Calu3 (cell line): ENCODE measurements around the gene ZDHHC1. TPM values are rescaled to one million over a fixed set of nuclear protein-coding genes. Genes with fewer than 3 reads are reported as not detected.
A peak's percentile ranks its signal among the peaks of the same experiment; 100 is the strongest.

Experiments
- BruUV-seq: library from RNA; stranded (reverse); fragments of 400-500 nt; replicated peaks from 2 replicates; lab custom pipeline; 2021; lab: Mats Ljungman, UMichigan
- CTCF ChIA-PET: fragments of 300-600 bp; sonication (Branson Sonifier 250); formaldehyde crosslinking; loops from one replicate; lab custom pipeline; 2022; ENCODE audit warnings: antibody characterized with exemption; lab: Charles Lee
- DNase-seq: peaks from one replicate; pipeline ENCODE4 v3.0.0; 2022
- H3K27ac Mint-ChIP-seq: one replicate; pipeline ENCODE4 v1.8.0; 2022; ENCODE audit warnings: mixed read lengths; ENCODE audit not compliant: unreplicated experiment
- H3K27me3 Mint-ChIP-seq: one replicate; pipeline ENCODE4 v1.8.0; 2022; ENCODE audit warnings: mixed read lengths; ENCODE audit not compliant: unreplicated experiment
- H3K36me3 Mint-ChIP-seq: one replicate; pipeline ENCODE4 v1.8.0; 2022; ENCODE audit warnings: mild to moderate bottlenecking, moderate library complexity, mixed read lengths; ENCODE audit not compliant: insufficient read depth, unreplicated experiment
- H3K4me1 Mint-ChIP-seq: one replicate; pipeline ENCODE4 v1.8.0; 2022; ENCODE audit warnings: mild to moderate bottlenecking, low read depth, mixed read lengths; ENCODE audit not compliant: unreplicated experiment
- H3K4me3 Mint-ChIP-seq: one replicate; pipeline ENCODE4 v1.8.0; 2022; ENCODE audit warnings: mild to moderate bottlenecking, low read depth, moderate library complexity, mixed read lengths; ENCODE audit not compliant: unreplicated experiment
- H3K9me3 Mint-ChIP-seq: one replicate; pipeline ENCODE4 v1.8.0; 2022; ENCODE audit warnings: low read depth, mixed read lengths; ENCODE audit not compliant: unreplicated experiment
- intact Hi-C: fragments of 100-400 bp; cut with micrococcal nuclease; formaldehyde crosslinking; loops from one replicate; pipeline ENCODE4 v1.10.0; 2022; ENCODE audit not compliant: unreplicated experiment
- total RNA-seq: library from RNA; stranded (reverse); gene quantifications from 2 replicates; pipeline ENCODE4 v1.2.3, GENCODE V29; 2022
- TF ChIP-seq, protein P1 (sequence below): fragments of 200-600 bp; IDR thresholded peaks from one replicate; pipeline ENCODE4 v1.8.0; 2022; ENCODE audit warnings: antibody characterized with exemption; ENCODE audit not compliant: unreplicated experiment

The ZDHHC1 gene
- total RNA-seq, 1 experiment from 2014 or later, result 22.6 TPM

DNA sequence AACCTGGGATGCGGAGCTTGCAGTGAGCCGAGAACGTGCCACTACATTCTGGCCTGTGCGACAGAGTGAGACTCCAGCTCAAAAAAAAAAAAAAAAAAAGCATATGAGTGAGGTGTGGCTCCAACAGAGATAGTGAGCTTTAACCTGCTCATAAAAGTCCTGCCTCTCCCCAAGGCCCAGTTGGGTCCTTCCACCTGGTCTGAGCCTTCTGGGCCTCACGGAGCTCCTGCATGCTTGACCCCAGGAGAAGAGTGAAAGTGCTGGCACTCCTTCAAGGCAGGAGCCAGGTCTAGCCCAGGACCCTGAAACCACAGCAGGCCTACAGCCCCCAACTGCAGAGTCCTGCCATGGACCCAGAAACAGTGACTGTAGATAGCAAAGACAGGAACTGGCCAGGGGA, 32.3 kb upstream of the ZDHHC1 start:
- H3K36me3 Mint-ChIP-seq, result peaks cover 22% of the 10 kb centered on the region
- H3K4me1 Mint-ChIP-seq, result peaks cover 22% of the 10 kb centered on the region
- TF ChIP-seq, protein P1, sequence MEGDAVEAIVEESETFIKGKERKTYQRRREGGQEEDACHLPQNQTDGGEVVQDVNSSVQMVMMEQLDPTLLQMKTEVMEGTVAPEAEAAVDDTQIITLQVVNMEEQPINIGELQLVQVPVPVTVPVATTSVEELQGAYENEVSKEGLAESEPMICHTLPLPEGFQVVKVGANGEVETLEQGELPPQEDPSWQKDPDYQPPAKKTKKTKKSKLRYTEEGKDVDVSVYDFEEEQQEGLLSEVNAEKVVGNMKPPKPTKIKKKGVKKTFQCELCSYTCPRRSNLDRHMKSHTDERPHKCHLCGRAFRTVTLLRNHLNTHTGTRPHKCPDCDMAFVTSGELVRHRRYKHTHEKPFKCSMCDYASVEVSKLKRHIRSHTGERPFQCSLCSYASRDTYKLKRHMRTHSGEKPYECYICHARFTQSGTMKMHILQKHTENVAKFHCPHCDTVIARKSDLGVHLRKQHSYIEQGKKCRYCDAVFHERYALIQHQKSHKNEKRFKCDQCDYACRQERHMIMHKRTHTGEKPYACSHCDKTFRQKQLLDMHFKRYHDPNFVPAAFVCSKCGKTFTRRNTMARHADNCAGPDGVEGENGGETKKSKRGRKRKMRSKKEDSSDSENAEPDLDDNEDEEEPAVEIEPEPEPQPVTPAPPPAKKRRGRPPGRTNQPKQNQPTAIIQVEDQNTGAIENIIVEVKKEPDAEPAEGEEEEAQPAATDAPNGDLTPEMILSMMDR, result no peak
- H3K4me3 Mint-ChIP-seq, result no peak overlapping the region
- no peaks in the 10 kb centered on the region for H3K9me3 Mint-ChIP-seq
- BruUV-seq, result no TSS peak
- no peak overlapping the region for H3K27ac Mint-ChIP-seq
- DNase-seq, result no peak
- intact Hi-C loops, result no loop called here
- CTCF ChIA-PET, result interaction anchor here (0.8 to 1.7 kb wide), 5 partner anchors 14 to 188 kb away, joined by 4 to 7 read pairs (median 5); partner anchors contain the start of gene HSD11B2
- no peaks in the 10 kb centered on the region for H3K27me3 Mint-ChIP-seq

DNA sequence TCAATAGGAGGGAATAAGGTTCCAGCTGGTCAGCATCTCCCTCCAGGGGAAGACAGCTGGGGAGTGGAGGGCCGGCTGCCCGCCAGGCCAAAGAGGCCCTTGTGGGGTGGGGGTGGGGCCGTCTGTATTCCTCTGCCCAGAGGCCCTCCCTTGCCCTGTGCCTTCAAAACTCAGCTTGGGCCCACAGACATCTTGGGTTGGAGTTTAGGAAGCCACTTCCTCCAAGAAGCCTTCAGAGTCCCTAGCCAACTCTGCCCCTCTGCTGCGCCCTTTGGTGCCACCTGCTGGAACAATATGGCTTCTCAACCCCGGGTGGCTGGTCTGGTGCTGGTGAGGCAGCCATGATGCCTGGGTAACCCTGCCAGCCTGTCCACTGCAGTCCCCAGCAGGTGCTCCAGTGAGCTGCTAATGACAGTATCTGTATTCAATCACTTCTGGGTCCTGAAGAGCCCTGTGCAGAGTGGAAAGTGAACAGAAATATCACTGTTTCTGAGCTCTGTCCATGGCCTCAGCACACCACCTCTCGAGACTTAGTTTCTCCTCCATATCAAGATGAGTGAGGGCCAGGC, 31.3 kb upstream of the ZDHHC1 start:
- Mint-ChIP-seq H3K36me3 (peaks cover 22% of the 10 kb centered on the region), H3K4me1 (peaks cover 22% of the 10 kb centered on the region), H3K9me3 (no peaks in the 10 kb centered on the region), H3K27ac (no peak overlapping the region), H3K4me3 (no peak overlapping the region), H3K27me3 (no peaks in the 10 kb centered on the region)
- BruUV-seq, result no TSS peak
- CTCF ChIA-PET, result interaction anchor here (0.5 to 1.7 kb wide), 12 partner anchors 9 to 200 kb away, joined by 3 to 20 read pairs (median 4); partner anchors contain the start of genes FHOD1 and HSD11B2
- intact Hi-C loops, result no loop called here
- peak; percentile 87 for DNase-seq
- TF ChIP-seq, protein P1, result peak; percentile 79

DNA sequence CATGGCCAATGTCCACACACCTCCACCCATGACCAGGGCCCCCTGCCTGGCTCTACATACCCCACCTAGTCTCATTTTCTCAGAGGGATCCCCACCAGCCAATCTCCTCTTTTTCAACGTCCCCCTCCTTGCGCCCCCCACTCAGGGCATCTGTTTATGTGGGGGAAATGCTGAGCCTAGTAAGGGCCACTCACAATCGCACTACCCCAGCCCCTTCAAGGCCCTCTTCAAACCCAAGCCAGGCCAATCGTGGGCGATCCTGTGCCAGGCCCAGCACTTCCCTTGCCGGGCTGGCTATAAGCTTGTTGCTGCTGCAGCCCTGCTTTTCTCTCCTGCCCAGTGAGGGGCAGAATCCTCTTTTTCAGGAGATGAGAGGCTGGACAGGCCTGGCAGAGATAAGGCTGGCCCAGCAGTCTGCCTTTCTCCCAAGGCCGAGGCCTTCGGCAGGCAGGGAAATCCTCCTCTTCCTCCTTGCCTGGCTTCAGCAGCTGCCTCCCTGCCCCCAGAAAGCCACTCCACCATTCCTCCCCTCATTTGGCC, 30.8 kb upstream of the ZDHHC1 start:
- Mint-ChIP-seq H3K4me3 (no peak overlapping the region), H3K27ac (no peak overlapping the region), H3K4me1 (peaks cover 25% of the 10 kb centered on the region), H3K36me3 (peaks cover 22% of the 10 kb centered on the region), H3K9me3 (no peaks in the 10 kb centered on the region), H3K27me3 (no peaks in the 10 kb centered on the region)
- DNase-seq, result no peak
- intact Hi-C loops, result no loop called here
- CTCF ChIA-PET, result interaction anchor here (0.5 to 1.7 kb wide), 10 partner anchors 9 to 200 kb away, joined by 3 to 20 read pairs (median 4); partner anchors contain the start of genes FHOD1 and HSD11B2
- TF ChIP-seq, protein P1, result no peak
- no TSS peak for BruUV-seq

DNA sequence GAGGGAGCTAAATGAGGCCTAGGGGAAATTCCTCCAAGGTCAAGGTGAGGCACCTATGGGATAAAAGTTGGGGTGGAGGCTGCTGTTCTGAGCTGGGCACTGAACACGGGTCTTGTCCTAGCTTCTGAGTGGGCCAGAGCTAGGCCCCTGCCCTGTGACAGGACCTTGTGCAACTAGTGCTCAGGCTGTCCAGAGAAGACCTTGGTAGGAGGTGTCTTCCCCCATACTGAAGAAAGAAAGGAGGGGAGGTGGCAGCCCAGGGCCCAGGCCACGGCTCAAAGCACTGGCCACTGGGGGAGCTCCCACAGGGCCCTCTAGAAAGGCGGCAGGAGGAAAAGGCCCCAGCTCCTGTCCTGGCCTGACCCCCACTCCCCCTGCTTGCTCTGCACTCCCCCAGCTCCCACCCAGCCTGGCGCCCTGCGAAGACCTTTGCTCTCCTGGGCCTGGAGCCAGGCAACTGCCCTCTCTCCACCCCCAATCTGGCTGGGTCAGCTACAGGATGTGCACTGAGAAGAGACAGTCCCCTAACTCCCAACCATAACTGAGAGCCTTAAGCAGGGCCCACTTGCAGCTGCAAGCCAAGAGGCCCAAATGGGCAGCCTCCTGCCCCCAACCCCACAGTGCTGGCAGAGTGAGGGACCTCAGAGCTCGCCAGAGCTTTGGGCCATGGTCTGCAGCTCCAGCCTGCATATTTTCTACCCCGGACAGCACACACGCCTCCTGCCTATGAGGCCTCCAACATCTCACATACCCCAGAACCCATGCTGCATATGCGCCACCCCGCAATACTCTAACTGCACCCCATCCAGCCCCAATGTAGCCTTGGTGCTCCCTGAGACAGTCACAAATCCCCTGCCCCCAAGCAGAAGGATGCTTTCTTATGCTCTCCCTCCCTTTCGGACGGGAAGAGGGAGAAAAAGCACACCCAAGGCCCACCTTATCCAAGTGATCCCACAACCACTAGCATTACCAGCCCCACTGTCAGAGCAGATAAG, 29.9 kb upstream of the ZDHHC1 start:
- CTCF ChIA-PET, result interaction anchor here (0.8 to 1.7 kb wide), 8 partner anchors 10 to 50 kb away, joined by 3 to 20 read pairs (median 4); partner anchors contain the start of gene HSD11B2
- no peak overlapping the region for H3K4me3 Mint-ChIP-seq
- intact Hi-C loops, result no loop called here
- H3K36me3 Mint-ChIP-seq, result peaks cover 22% of the 10 kb centered on the region
- H3K27me3 Mint-ChIP-seq, result no peaks in the 10 kb centered on the region
- TF ChIP-seq, protein P1, result no peak
- H3K27ac Mint-ChIP-seq, result no peak overlapping the region
- peaks cover 27% of the 10 kb centered on the region for H3K4me1 Mint-ChIP-seq
- H3K9me3 Mint-ChIP-seq, result no peaks in the 10 kb centered on the region
- no peak for DNase-seq
- BruUV-seq, result no TSS peak
